ENCODE results near the gene BTNL3. TPM values are rescaled to one million over a fixed set of nuclear protein-coding genes. Genes with fewer than 3 reads are reported as not detected.
"Not testable (repeated sequence)": the region's sequence is repeated elsewhere in the genome, so short reads cannot be mapped to it uniquely, and the experiment has no call there.

BTNL3 gene
- polyA plus RNA-seq, 3 donors, result 0.09 to 0.33 (median 0.22) TPM

DNA sequence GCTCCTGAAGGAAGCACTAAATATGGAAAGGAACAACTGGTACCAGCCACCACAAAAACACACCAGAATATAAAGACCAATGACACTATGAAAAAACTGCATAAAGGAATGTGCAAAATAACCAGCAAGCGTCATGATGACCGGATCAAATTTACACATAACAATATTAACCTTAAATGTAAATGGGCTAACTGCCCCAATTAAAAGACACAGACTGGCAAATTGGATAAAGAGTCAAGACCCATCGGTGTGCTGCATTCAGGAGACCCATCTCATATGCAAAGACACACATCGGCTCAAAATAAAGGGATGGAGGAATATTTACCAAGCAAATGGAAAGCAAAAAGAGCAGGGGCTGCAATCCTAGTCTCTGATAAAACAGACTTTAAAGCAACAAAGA, 21.4 kb downstream of the BTNL3 start:
- H3K27ac ChIP-seq (ENCODE audit: low read depth, low read length), result not testable (repeated sequence)
- 89 to 95% (median 94%) methylated on average over 4 of the region's 4 CpGs for WGBS, 3 donors

DNA sequence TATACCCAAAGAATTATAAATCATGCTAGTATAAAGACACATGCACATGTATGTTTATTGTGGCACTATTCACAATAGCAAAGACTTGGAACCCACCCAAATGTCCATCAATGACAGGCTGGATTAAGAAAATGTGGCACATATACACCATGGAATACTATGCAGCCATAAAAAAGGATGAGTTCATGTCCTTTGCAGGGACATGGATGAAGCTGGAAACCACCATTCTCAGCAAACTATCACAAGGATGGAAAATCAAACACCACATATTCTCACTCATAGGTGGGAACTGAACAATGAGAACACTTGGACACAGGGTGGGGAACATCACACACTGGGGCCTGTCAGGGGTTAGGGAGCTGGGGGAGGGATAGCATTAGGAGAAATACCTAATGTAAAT, 26.0 kb downstream of the BTNL3 start:
- not testable (repeated sequence) for H3K27ac ChIP-seq (ENCODE audit: low read depth, low read length)

DNA sequence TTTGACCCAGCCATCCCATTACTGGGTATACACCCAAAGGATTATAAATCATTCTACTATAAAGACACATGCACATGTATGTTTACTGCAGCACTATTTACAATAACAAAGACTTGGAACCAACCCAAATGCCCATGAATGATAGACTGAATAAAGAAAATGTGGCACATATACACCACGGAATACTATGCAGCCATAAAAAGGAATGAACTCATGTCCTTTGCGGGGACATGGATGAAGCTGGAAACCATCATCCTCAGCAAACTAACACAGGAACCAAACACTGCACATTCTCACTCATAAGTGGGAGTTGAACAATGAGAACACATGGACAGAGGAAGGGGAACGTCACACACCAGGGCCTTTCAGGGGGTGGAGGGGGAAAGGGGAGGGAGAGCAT, 28.8 kb downstream of the BTNL3 start:
- H3K27ac ChIP-seq (ENCODE audit: low read depth, low read length), result not testable (repeated sequence)
- 84 to 92% (median 88%) methylated on average over 3 of the region's 3 CpGs for WGBS, 3 donors

DNA sequence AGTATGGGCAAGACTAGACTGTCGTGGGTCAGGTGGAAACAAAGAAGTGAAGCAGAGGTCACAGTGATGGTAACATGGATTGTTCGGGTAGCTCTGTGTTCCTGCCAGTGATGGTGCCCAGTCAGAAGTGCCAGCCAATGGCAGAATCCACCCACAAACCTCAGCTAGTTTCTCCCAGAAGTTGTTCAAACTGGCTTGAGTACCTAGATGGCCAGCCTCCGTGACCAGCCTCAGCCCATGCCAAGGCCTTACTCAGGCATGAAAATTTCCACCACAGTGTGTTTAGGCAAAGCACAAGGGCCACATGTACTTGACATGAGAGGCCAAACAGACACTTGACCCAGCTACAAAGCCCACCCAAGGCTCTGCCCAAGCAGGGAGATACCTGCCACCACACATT, 32.0 kb downstream of the BTNL3 start:
- 83 to 90% (median 84%) methylated on average over 3 of the region's 3 CpGs for WGBS, 3 donors
- H3K27ac ChIP-seq (ENCODE audit: low read depth, low read length), result no peak overlapping the region

DNA sequence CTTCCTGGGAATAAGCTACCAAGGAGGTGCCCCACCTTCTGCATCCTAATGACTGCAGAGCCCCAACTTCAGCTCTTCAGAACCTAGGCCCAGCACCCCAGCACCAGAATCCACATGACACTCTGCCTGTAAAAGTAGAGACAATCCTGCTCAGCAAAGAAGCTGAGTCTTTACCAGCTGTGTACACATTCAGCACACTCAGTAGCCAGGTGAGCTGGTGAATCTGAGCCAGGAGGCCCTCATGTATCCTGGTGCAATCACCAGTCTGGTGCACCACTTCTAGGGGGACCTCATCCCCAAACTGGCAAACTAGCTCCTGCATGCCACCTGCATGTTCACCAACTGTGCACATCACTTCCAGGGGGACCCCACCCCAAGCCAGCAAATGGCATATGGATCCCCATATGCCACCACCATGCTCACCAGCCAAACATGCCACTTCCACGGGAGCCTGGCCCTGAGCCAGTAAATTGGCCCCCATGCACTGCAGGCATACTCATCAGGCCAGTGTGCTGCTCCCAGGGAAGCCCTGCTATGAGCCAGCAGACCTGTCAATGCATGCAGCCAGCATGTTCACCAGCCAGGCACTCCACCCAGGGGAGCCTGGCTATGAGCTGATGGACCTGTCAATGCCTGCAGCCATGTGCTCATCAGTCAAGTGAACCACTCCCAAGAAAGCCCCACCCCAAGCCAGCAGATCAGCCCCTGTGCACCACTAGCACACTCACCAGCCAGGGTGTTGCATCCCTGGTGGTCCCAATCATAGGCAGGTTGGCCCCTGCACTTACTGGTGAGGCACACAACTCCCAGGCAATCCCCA, 35.8 kb downstream of the BTNL3 start:
- WGBS, 3 donors, result 56 to 63% (median 62%) methylated on average over 1 of the region's 1 CpG
- H3K27ac ChIP-seq (ENCODE audit: low read depth, low read length), result no peak overlapping the region

DNA sequence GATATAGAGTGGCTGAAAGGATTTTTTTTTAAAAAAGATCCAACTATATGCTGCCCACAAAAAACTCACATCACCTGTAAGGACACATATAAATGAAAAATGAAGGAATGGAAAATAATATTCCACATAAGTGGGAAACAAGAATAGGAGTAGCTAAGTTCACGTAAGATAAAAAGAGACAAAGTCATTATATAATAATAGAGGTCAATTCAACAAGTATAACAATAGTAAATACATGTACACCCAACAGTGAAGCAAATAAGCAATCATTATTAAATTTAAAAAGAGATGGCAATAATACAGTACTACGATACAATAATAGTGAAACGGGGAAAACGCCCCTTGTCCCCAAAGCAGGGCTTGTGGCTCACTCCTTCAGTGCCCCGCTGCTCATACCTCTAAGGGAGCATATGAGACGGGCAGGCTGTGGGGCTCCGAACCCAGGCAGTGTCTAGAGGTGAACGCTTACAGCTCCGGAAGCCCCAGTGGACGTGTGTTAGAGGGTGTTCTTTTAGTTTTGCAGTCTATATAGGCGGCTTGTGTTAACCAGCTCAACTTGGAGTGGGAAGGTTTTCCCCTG, 38.9 kb downstream of the BTNL3 start:
- H3K27ac ChIP-seq (ENCODE audit: low read depth, low read length), result no peak overlapping the region
- WGBS, 3 donors, result 81 to 85% (median 83%) methylated on average over 11 of the region's 11 CpGs

DNA sequence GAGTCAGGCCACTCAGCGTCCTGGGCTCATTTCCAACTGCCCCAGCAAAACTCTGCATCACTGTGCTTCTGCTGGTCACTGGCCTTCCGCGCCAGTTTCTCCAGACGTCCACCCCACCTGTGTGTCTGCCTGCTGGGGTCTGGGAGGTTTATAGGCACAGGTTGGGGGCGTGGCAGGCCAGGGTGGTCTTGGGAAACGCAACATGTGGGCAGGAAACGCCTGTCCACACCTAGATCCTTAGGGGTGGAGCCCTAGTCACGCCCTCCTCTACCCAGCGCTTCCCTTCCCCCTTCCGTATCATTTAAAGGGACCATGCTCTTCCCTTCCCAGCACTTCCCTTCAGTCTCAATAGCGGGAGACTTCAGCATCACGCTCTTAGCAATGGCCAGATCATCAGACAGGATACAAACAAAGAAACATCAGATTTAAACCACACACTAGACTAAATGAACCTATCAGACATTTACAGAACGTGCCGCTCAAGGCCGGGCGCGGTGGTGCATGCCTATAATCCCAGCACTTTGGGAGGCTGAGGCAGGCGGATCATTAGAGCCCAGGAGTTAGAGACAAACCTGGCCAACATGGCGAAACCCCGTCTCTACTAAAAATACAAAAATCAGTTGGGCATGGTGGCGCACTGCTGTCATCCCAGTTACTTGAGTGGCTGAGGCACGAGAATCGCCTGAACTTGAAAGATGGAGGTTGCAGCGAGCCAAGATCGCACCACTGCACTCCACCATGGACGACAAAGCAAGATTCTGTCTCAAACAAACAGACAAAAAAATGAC, 39.6 kb downstream of the BTNL3 start:
- 76 to 82% (median 78%) methylated on average over 26 of the region's 26 CpGs for WGBS, 3 donors

DNA sequence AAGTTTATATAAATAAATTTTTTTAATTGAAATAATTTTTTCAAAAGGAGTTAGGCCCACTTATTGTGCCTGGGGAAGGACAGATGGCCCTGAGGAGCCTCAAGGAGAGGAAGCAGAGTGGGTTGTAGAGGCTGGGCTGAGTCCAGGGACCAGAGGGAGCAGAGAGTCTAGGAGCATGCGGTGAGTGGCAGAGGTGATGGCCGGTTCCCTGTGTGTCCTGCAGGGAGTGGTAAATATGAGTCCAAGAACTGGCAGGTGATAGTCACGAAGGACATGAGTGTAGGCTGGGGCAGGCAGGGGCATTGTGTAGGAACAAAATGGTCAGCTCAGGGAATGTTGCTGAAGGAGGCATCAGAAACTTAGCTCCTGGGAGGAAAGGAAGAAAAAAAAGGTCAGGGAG, 43.1 kb downstream of the BTNL3 start:
- no peak overlapping the region for H3K27ac ChIP-seq (ENCODE audit: low read depth, low read length)
- 79 to 92% (median 84%) methylated on average over 3 of the region's 3 CpGs for WGBS, 3 donors

More for the DNA sequence above, 39.6 kb downstream of the BTNL3 start:
- H3K27ac ChIP-seq (ENCODE audit: low read depth, low read length), result no peak overlapping the region

DNA sequence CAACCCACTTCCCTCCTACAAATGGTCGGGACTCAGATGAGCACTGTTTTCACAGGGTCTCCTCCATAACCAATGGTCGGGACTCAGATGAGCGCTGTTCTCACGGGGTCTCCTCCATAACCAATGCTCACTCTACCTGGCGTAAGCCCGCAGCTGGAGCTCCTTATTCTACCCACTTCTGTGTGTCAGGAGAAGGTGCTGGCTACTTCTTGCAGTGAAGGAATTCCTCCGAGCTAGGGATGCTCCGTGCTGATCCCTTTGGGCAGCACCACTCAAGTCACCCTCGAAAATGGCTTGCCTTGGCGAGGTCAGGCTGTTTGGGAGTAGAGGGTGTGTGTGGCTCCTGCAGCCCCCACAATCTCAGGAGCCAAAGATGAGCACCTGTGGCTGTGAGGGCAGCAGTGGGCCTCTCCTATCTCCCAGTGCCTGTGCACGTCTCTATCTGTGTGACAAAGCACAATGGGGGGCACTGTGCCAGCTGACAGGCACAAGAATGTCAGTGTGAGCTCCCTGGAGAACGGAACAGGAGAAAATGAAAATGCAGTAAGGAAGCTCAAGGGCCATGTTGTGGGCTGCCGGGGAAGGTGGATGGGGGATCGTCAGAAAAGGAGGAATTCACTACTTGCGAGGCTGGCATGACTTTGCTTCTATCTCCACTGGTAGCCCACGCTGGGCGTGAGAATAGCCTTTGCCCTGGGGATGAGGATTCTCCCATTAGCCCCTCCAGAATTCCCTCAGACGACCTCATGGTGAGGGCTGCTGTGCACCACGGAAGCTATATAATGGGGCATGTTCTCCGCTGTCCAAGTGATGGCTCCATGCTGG, 47.6 kb downstream of the BTNL3 start:
- WGBS, 3 donors, result 69 to 78% (median 72%) methylated on average over 20 of the region's 20 CpGs

DNA sequence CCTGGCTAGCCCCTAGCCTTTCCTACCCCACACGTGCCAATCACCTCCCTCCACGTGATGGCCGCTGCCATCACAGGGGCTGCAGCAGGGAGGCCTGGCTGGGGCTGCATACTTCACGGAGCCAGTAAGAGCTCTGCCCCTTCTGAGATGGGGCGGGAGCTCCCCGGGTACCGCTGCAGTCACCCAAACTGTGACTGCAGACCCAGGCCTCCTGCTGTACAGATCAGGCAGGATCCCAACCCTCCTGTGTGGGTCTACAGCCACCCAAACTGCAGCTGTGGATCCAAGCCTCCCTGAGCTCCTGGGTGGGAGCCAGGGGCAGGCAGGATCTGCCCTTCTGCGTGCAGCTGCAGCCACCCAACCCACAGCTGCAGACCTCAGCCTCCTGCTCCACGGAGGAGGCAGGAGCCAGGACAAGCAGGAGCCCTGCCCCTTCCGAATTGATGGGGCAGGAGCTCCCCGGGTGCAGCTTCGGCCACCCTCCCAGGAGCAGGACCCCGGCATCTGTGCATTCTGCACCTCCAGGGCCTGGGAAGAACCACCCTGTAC, 48.2 kb downstream of the BTNL3 start:
- no peak overlapping the region for H3K27ac ChIP-seq (ENCODE audit: low read depth, low read length)
- 78 to 80% (median 79%) methylated on average over 12 to 13 of the region's 13 CpGs for WGBS, 3 donors

More for the DNA sequence above, 47.6 kb downstream of the BTNL3 start:
- H3K27ac ChIP-seq (ENCODE audit: low read depth, low read length), result no peak overlapping the region

DNA sequence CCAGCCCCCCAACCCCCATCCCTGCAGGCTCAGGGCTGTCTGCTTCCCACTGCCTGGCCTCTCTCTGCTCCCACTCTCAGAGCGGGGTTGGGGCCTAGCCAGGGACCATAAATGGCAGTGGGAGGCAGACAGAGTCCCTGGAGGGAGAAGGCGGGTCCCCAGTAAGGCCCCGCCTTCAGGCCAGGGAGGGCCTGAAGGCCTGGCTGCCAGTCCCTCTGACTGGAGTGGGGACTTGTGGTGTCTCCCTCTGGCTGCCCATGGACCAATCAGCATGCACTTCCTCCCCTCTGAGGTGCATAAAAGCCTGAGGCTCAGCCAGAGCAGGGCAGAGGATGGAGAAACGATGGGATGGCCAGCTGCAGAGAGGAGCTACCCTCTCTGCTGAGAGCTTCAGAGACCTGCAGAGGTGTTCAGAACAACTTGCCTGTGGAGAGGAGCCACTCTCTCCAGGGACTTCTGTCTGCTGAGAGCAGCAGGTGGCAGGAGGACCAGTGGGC, 48.8 kb downstream of the BTNL3 start:
- H3K27ac ChIP-seq (ENCODE audit: low read depth, low read length), result no peak overlapping the region
- 57 to 75% (median 75%) methylated on average over 4 of the region's 4 CpGs for WGBS, 3 donors

DNA sequence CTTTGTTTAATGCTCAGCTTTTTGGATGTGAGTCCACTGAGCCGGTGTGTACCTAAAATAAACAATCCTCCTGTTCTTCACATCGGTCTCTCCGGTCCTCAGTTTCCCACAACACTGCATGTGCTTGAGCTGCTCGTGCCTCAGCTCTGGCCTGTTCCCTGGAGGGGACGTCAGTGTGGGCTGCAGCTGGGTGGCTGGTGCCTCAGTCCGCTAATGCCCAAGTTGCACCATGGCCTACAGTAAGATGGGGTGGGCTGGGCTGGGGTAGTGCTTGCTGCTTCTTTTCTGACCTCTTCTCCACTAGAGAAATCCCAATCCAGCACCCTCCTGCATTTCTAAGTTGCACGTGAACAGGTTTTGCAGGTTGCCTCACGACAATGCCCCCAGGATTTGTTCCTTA, 50.8 kb downstream of the BTNL3 start:
- H3K27ac ChIP-seq (ENCODE audit: low read depth, low read length), result no peak overlapping the region
- WGBS, 3 donors, result 48 to 53% (median 49%) methylated on average over 8 of the region's 8 CpGs

DNA sequence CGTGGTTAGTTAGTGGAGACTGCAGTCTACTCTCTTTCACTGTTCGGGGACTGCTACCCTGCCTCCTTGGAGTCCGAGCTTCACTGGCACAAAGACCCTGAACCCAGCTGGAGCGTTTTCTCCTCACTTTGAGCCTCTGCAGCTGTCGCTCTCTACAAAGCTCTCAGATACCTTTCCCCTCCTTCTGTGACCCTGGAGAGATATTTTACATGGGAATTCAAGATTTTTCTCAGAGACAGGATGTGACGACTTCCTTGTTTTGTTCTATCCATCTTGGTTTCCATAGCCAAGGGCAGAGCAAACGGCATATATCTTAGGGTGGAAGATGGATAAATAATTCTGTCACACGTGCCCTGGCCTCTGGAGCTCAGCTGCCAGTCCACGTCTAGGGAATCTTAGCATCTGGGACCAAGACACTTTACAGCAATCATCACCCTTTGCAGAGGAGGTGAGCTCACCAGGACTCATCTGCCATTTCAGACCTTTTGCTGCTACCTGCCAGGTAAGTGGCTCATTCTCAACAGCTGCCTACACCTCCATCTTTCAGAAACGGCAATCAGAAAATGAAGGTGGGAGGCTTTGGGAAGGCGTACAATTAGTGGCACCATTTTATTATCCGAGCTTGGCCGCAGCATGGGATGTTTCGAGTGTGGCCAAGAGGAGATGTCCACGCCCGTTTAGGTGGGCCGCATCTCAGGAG, 51.4 kb downstream of the BTNL3 start, which contains the start of gene BTNL9:
Gene BTNL9, plus strand, starts transcription at position 336 of the 700 bp plus-strand sequence. CDS start 5,224 bp downstream, outside the sequence.
- WGBS, 3 donors, result 43 to 50% (median 43%) methylated on average over 17 of the region's 17 CpGs
- H3K27ac ChIP-seq (ENCODE audit: low read depth, low read length), result no peak within 1 kb of the TSS

DNA sequence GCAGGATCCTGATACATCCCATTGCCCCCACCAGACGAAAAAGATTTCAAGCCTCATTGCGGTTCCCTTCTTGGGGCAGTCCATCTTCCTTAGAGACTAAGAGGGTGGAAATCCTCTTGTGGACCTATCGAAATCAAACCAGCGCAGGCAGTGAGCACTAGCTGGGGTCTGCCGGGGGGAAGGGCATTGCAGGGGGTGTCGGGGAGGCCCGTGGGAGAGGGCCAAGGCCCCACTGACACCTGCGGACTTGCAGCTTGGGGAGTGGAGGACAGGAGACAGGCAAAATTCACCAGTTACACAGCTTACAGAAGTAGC, 51.9 kb downstream of the BTNL3 start:
- 61 to 76% (median 75%) methylated on average over 8 of the region's 8 CpGs for WGBS, 3 donors
- H3K27ac ChIP-seq (ENCODE audit: low read depth, low read length), result no peak overlapping the region

DNA sequence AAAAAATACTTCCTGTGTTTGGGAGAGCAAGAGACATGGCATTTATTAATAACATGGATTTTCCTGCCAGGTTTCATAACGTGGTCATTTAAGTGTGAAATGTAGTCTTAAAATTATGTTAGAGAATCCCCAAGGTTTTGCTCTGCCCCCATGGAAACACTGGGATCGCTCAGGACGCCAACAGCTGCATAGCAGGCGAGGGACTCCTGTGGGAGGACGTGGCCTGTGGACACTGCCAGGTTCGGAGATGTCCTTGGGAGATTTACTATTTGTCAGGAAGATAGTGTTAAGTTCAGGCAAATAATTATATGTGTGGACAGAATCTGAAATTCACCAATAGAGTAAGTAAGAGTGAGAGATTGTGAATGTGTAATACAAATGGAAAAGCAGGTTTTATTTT, 52.4 kb downstream of the BTNL3 start:
- 36 to 41% (median 38%) methylated on average over 6 of the region's 6 CpGs for WGBS, 3 donors

DNA sequence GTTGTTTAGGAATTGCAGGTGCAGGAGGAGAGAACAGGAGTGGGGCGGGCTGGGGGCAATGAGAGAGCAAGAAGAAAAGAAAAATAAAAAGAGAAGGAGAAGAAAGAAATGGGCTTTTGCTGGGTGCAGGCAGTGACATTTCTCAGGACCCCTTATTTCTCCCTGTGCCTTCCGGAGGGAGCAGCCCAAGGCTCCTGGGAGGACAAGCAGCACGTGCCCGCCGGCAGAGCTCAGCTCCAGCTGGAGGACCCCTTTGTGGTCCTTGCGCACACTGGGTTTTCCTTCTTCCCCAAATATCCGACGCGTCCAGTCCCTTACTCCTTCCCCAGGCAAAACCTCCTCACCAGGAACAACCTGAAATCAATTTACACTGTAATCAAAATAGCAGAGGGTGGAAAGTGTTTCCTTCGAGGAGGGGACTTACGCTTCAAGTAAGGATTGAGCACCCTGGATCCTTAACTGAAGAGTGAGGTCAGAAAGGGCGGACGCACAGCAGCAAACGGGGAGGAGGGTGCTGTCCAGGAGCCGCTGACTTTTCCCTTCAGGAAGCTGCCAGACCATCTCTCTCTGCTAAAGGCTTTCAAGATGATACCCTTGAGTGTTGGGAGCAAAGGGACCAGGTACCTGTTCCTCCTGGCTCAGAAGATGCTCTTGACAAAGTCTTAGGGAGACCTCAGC, 53.5 kb downstream of the BTNL3 start:
- no peak overlapping the region for H3K27ac ChIP-seq (ENCODE audit: low read depth, low read length)
- WGBS, 3 donors, result 50 to 62% (median 55%) methylated on average over 15 of the region's 15 CpGs

More for the DNA sequence above, 52.4 kb downstream of the BTNL3 start:
- no peak overlapping the region for H3K27ac ChIP-seq (ENCODE audit: low read depth, low read length)

DNA sequence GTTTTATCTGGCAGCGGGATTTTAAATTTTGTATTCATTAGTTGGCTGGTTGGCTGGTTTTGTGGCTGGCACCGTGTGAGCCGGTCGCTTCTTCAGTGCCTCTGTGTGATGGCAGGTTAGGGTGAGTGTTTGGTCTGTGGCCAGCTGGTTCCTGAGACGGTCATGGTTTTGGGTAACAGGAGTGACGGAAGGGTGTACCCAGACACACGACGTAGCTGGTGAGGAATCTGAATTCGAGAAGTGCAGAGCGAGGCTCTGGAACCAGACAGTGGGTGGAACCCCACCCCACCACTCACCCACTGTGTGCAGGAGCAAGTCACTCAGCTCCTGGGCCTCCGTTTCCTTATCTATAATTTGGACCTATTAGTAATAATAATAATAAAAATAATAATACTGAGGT, 54.1 kb downstream of the BTNL3 start:
- 60 to 62% (median 61%) methylated on average over 11 of the region's 11 CpGs for WGBS, 3 donors
- no peak overlapping the region for H3K27ac ChIP-seq (ENCODE audit: low read depth, low read length)

Data from adipose tissue (tissue), 3 donors.